ENCODE data around the gene FOXF1. TPM values are rescaled to one million over a fixed set of nuclear protein-coding genes. Genes with fewer than 3 reads are reported as not detected.
A peak's percentile ranks its signal among the peaks of the same experiment; 100 is the strongest.

The FOXF1 gene
- total RNA-seq, 1 experiment from 2014 or later, result not detected

GRCh38 chr16:86495756-86496261 is 14.5 kb upstream of the FOXF1 start:
- Mint-ChIP-seq H3K4me1 (peaks cover 36% of the 10 kb centered on the region), H3K4me3 (no peak overlapping the region), H3K27ac (no peak overlapping the region), H3K27me3 (ENCODE audit: low read depth) (peaks cover 100% of the 10 kb centered on the region), H3K36me3 (no peaks in the 10 kb centered on the region), H3K9me3 (no peaks in the 10 kb centered on the region)
- CTCF ChIA-PET, result interaction anchor here (6.6 kb wide), 1 partner anchor 21 kb away, joined by 39 read pairs; no protein-coding TSS in a partner anchor
- DNase-seq (ENCODE audit: low spot score) (no peak), ATAC-seq (no peak)
- TF ChIP-seq ESRRA (CRISPR knock-in tag; IDR thresholded peaks at IDR 0.05; ENCODE audit: borderline replicate concordance), result no peak
- TF ChIP-seq AFF4 (CRISPR knock-in tag; IDR thresholded peaks at IDR 0.05; ENCODE audit: borderline replicate concordance), result no peak
- TF ChIP-seq JUN (CRISPR knock-in tag; IDR thresholded peaks at IDR 0.05), result no peak
- TF ChIP-seq, protein P1, sequence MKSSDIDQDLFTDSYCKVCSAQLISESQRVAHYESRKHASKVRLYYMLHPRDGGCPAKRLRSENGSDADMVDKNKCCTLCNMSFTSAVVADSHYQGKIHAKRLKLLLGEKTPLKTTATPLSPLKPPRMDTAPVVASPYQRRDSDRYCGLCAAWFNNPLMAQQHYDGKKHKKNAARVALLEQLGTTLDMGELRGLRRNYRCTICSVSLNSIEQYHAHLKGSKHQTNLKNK (CRISPR knock-in tag; IDR thresholded peaks at IDR 0.05), result no peak
- TF ChIP-seq MXD4 (CRISPR knock-in tag; IDR thresholded peaks at IDR 0.05; ENCODE audit: borderline replicate concordance), result no peak
- no peak for TF ChIP-seq NR2C2 (CRISPR knock-in tag; IDR thresholded peaks at IDR 0.05)
- TF ChIP-seq, protein P2, sequence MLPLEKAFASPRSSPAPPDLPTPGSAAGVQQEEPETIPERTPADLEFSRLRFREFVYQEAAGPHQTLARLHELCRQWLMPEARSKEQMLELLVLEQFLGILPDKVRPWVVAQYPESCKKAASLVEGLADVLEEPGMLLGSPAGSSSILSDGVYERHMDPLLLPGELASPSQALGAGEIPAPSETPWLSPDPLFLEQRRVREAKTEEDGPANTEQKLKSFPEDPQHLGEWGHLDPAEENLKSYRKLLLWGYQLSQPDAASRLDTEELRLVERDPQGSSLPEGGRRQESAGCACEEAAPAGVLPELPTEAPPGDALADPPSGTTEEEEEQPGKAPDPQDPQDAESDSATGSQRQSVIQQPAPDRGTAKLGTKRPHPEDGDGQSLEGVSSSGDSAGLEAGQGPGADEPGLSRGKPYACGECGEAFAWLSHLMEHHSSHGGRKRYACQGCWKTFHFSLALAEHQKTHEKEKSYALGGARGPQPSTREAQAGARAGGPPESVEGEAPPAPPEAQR (CRISPR knock-in tag; IDR thresholded peaks at IDR 0.05), result no peak
- TF ChIP-seq NR1H2 (CRISPR knock-in tag; IDR thresholded peaks at IDR 0.05), result no peak
- no peak for TF ChIP-seq FOXK1 (CRISPR knock-in tag; IDR thresholded peaks at IDR 0.05)
- no peak for TF ChIP-seq ATF6 (CRISPR knock-in tag; IDR thresholded peaks at IDR 0.05)
- POLR2A ChIA-PET, result no interaction called here

DNA sequence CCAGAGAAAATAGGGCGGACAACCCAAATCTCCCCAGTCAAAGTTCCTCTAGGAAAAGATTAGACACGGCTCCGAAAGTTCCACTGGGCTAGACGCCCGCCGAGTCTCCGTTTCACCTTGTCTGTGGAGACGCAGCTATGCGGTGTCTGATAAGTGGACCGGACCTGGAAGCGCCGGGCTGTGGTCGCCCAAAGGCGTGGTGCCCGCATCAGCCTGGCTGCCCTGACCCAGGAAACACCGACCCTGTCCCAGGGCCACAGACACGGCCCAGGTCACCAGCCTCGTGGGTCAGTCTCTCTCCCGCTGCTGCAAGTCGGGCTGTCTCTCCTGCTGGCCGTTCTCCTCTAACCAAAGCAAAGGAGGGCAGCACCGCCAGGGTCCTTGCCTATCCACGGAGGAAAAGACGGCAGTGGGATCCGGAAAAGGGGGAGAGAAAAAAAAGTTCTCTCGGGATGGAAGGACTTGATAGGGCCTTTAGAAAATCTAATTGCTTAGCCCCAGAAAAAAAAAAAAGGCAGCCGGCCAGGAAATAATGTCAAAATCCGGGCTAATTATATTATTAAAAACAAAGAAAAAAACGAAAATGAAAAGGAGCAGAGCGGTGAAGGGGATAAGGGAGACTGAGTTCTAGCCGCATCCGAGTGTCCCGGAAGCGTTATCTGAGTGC is 13.9 kb upstream of the FOXF1 start:
- CTCF ChIA-PET, result interaction anchor here (0.7 to 6.6 kb wide), 3 partner anchors 21 to 566 kb away, joined by 3 to 39 read pairs (median 15); no protein-coding TSS in a partner anchor
- H3K27ac Mint-ChIP-seq, result no peak overlapping the region
- no peaks in the 10 kb centered on the region for H3K36me3 Mint-ChIP-seq
- H3K4me1 Mint-ChIP-seq, result peaks cover 42% of the 10 kb centered on the region
- DNase-seq (ENCODE audit: low spot score), result no peak
- H3K9me3 Mint-ChIP-seq, result no peaks in the 10 kb centered on the region
- peak overlapping the region; percentile 48 for H3K4me3 Mint-ChIP-seq
- no peak for ATAC-seq
- peaks cover 100% of the 10 kb centered on the region for H3K27me3 Mint-ChIP-seq (ENCODE audit: low read depth)
- POLR2A ChIA-PET, result no interaction called here
- no peak for TF ChIP-seq CBFB (CRISPR knock-in tag; IDR thresholded peaks at IDR 0.05; ENCODE audit: low read depth)
- TF ChIP-seq FOXJ3 (CRISPR knock-in tag; IDR thresholded peaks at IDR 0.05; ENCODE audit: borderline replicate concordance), result no peak
- no peak for TF ChIP-seq ELF4 (CRISPR knock-in tag; IDR thresholded peaks at IDR 0.05; ENCODE audit: low read depth)

Data from WTC11 (cell line).